HL-60 (cell line): ENCODE data around the gene ATP6AP1.

Experiments
- DNase-seq, 2 experiments: peaks; one replicate each; pipeline ENCODE4 v3.0.0-alpha.2; 2010 to 2020; ENCODE audit warnings: low read depth in 1 of 2, low spot score in 1 of 2
- H3K27ac ChIP-seq: fragments of 250-450 bp; sonication (Bioruptor Pico); replicated peaks from 2 replicates; pipeline ENCODE4 v1.5.1; 2020; ENCODE audit warnings: mild to moderate bottlenecking, moderate library complexity
- H3K27me3 ChIP-seq: fragments of 250-450 bp; sonication (Bioruptor Pico); 2 replicates; pipeline ENCODE4 v1.5.1; 2021; ENCODE audit warnings: mild to moderate bottlenecking, moderate library complexity; ENCODE audit not compliant: insufficient read depth, poor library complexity, severe bottlenecking
- H3K4me3 ChIP-seq: replicated peaks from 2 replicates; pipeline ENCODE4 v1.5.1; 2011; ENCODE audit warnings: mild to moderate bottlenecking, control low read depth, low read length; ENCODE audit not compliant: insufficient read depth
- GABPA ChIP-seq: IDR thresholded peaks from 2 replicates; pipeline ENCODE4 v1.6.1; 2012; ENCODE audit warnings: low read depth
- POLR2AphosphoS5 ChIP-seq: IDR thresholded peaks from 2 replicates; pipeline ENCODE4 v1.6.1; 2012; ENCODE audit warnings: low read depth
- SPI1 ChIP-seq: IDR thresholded peaks from 2 replicates; pipeline ENCODE4 v1.6.1; 2012; ENCODE audit warnings: low read depth, mild to moderate bottlenecking, borderline replicate concordance
- TF ChIP-seq, protein P1 (sequence below): IDR thresholded peaks from one replicate; pipeline ENCODE4 v1.5.1; 2011; ENCODE audit warnings: low read length, control low read depth, inconsistent platforms; ENCODE audit not compliant: insufficient read depth
- TF ChIP-seq, protein P2 (sequence below): IDR thresholded peaks from 2 replicates; pipeline ENCODE4 v1.6.1; 2012; ENCODE audit warnings: low read depth; ENCODE audit not compliant: insufficient replicate concordance

ATP6AP1 gene

DNA sequence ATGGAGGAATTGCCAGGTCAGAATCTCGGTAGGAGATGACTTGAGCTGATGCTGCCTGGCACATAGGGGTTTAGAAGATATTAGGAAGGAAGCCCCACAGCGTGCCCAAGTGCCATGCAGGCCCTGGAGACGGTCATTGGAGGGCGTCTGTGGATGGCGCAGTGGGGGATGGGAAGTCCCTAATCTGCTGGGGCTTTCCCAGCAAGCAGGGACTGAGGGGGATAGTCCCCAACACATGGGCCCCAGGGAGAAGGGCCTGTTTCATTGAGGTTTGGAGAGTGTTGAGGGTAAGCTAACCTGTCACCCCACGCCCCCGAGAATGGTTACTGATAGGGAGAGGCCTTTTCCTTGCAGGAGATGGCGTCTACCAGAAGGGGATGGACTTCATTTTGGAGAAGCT lies 9.3 kb upstream of the ATP6AP1 start:
- Histone ChIP-seq H3K4me3 (no peak overlapping the region), H3K27ac (no peak overlapping the region), H3K27me3 (no peaks in the 10 kb centered on the region)
- no peak for DNase-seq
- no peak for TF ChIP-seq POLR2AphosphoS5
- TF ChIP-seq, protein P1, sequence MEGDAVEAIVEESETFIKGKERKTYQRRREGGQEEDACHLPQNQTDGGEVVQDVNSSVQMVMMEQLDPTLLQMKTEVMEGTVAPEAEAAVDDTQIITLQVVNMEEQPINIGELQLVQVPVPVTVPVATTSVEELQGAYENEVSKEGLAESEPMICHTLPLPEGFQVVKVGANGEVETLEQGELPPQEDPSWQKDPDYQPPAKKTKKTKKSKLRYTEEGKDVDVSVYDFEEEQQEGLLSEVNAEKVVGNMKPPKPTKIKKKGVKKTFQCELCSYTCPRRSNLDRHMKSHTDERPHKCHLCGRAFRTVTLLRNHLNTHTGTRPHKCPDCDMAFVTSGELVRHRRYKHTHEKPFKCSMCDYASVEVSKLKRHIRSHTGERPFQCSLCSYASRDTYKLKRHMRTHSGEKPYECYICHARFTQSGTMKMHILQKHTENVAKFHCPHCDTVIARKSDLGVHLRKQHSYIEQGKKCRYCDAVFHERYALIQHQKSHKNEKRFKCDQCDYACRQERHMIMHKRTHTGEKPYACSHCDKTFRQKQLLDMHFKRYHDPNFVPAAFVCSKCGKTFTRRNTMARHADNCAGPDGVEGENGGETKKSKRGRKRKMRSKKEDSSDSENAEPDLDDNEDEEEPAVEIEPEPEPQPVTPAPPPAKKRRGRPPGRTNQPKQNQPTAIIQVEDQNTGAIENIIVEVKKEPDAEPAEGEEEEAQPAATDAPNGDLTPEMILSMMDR = no peak
- TF ChIP-seq SPI1 = no peak
- no peak for TF ChIP-seq GABPA
- TF ChIP-seq, protein P2, sequence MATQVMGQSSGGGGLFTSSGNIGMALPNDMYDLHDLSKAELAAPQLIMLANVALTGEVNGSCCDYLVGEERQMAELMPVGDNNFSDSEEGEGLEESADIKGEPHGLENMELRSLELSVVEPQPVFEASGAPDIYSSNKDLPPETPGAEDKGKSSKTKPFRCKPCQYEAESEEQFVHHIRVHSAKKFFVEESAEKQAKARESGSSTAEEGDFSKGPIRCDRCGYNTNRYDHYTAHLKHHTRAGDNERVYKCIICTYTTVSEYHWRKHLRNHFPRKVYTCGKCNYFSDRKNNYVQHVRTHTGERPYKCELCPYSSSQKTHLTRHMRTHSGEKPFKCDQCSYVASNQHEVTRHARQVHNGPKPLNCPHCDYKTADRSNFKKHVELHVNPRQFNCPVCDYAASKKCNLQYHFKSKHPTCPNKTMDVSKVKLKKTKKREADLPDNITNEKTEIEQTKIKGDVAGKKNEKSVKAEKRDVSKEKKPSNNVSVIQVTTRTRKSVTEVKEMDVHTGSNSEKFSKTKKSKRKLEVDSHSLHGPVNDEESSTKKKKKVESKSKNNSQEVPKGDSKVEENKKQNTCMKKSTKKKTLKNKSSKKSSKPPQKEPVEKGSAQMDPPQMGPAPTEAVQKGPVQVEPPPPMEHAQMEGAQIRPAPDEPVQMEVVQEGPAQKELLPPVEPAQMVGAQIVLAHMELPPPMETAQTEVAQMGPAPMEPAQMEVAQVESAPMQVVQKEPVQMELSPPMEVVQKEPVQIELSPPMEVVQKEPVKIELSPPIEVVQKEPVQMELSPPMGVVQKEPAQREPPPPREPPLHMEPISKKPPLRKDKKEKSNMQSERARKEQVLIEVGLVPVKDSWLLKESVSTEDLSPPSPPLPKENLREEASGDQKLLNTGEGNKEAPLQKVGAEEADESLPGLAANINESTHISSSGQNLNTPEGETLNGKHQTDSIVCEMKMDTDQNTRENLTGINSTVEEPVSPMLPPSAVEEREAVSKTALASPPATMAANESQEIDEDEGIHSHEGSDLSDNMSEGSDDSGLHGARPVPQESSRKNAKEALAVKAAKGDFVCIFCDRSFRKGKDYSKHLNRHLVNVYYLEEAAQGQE = no peak

DNA sequence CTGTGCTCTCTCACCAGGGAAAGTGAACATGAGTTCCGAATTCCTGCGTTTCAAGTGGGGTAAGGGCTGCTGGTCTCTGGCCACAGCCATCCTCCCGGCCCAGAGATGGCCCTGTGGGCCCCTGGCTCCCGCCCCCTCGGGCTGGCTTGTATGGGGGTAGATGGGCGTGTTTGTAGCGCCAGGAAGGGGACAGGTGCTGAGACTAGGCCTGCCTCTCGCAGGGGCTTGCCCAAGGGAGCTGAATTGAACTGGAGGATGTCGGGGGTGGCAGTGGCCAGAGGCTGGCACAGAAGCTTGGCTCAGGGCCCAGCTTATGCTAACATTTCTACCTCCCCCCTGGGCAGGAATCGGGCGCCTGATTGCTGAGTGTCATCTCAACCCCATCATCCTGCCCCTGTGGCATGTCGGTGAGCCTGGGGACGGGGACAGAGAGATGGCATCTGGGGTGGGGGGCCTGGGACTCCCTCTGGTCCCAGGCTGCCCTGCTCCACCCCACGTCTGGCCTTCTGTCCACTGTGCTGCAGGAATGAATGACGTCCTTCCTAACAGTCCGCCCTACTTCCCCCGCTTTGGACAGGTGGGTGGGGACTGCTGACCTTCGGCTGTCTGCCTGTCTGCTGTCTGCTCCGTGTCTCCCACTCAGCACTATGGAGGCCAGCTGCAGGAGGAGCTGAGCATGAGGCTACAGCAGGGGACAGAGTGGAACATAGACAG lies 8.6 kb upstream of the ATP6AP1 start:
- TF ChIP-seq POLR2AphosphoS5 (no peak), GABPA (no peak), SPI1 (no peak)
- TF ChIP-seq, protein P1 = no peak
- TF ChIP-seq, protein P2 = no peak
- DNase-seq = no peak
- Histone ChIP-seq H3K4me3 (no peak overlapping the region), H3K27me3 (no peaks in the 10 kb centered on the region), H3K27ac (no peak overlapping the region)

DNA sequence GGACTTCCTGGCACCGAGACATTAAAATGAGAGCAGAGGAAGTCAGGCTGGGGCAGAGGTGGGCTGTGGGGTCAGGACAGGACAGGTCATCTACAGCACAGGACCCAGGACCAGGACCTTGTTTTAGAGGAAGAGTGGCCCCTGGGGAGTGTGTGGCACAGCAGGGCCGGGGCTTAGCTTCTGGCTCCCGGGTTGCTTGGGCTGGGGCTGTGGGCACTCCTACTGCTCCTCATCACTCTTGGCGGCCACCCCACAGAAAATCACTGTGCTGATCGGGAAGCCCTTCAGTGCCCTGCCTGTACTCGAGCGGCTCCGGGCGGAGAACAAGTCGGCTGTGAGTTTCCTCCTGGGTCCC lies 8.1 kb upstream of the ATP6AP1 start:
- DNase-seq = no peak
- Histone ChIP-seq H3K27ac (no peak overlapping the region), H3K4me3 (no peak overlapping the region), H3K27me3 (no peaks in the 10 kb centered on the region)
- TF ChIP-seq POLR2AphosphoS5 (no peak), GABPA (no peak)
- TF ChIP-seq, protein P2 = no peak
- TF ChIP-seq, protein P1 = no peak
